ENCODE results near the gene MCFD2. TPM values are rescaled to one million over a fixed set of nuclear protein-coding genes. Genes with fewer than 3 reads are reported as not detected.

MCFD2 gene
- total and polyA plus RNA-seq, 8 donors = 78.0 to 121 (median 86.5) TPM

- DNase-seq (no peak), ATAC-seq (no peak)
- Histone ChIP-seq H3K27ac (no peak overlapping the region), H3K36me3 (no peaks in the 10 kb centered on the region), H3K4me1 (no peaks in the 10 kb centered on the region), H3K9me3 (peaks cover 0 to 13% of the 10 kb centered on the region in 2 donors), H3K4me3 (no peak overlapping the region), H3K27me3 (no peaks in the 10 kb centered on the region)
- no peak for TF ChIP-seq CTCF (IDR thresholded peaks at IDR 0.05)
- intact Hi-C loops (cut with DNase I) = no loop called here
Measured at GRCh38 chr2:46922606-46923005, 7.0 kb upstream of the MCFD2 start.

- Histone ChIP-seq H3K4me1 (peaks cover 0 to 4% of the 10 kb centered on the region in 2 donors), H3K4me3 (no peak overlapping the region), H3K27me3 (no peaks in the 10 kb centered on the region), H3K27ac (no peak overlapping the region), H3K9me3 (peaks cover 0 to 6% of the 10 kb centered on the region in 2 donors), H3K36me3 (no peaks in the 10 kb centered on the region)
- ATAC-seq (no peak), DNase-seq (no peak)
- intact Hi-C loops (cut with DNase I) = no loop called here
- no peak for TF ChIP-seq CTCF (IDR thresholded peaks at IDR 0.05)
Measured at GRCh38 chr2:46921676-46922448, 6.3 kb upstream of the MCFD2 start.

GRCh38 chr2:46917628-46918027 lies 2.0 kb upstream of the MCFD2 start:
- no peak for TF ChIP-seq CTCF (IDR thresholded peaks at IDR 0.05)
- DNase-seq (no peak), ATAC-seq (no peak)
- Histone ChIP-seq H3K36me3 (no peaks in the 10 kb centered on the region), H3K4me3 (no peak overlapping the region), H3K27me3 (no peaks in the 10 kb centered on the region), H3K4me1 (peaks cover 9 to 34% of the 10 kb centered on the region in 2 donors), H3K9me3 (no peaks in the 10 kb centered on the region), H3K27ac (no peak overlapping the region)
- intact Hi-C loops (cut with DNase I) = no loop called here

GRCh38 chr2:46915811-46916630 lies 415 bp upstream of the MCFD2 start:
- peak; percentile 91 to 97 (median 95) for DNase-seq
- Histone ChIP-seq H3K9me3 (no peaks in the 10 kb centered on the region), H3K4me3 (peak overlapping the region; percentile 94 to 97), H3K36me3 (peaks cover 0 to 12% of the 10 kb centered on the region in 2 donors), H3K4me1 (peaks cover 9 to 34% of the 10 kb centered on the region in 2 donors), H3K27ac (peak overlapping the region; percentile 83 to 88), H3K27me3 (no peaks in the 10 kb centered on the region)
- no peak for TF ChIP-seq CTCF (IDR thresholded peaks at IDR 0.05)
- intact Hi-C loops (cut with DNase I) = no loop called here
- ATAC-seq = peak; percentile 92
